CD4-positive, alpha-beta T cell treated with Interleukin-15 for 4 hours (primary cell): Measurements from ENCODE around the gene CCT8L2.
"Not testable (repeated sequence)": the region's sequence is repeated elsewhere in the genome, so short reads cannot be mapped to it uniquely, and the experiment has no call there.

Experiments
- DNase-seq: peaks from one replicate; pipeline ENCODE4 v3.0.0-alpha.2; 2020; ENCODE audit warnings: low spot score

Gene CCT8L2

DNA sequence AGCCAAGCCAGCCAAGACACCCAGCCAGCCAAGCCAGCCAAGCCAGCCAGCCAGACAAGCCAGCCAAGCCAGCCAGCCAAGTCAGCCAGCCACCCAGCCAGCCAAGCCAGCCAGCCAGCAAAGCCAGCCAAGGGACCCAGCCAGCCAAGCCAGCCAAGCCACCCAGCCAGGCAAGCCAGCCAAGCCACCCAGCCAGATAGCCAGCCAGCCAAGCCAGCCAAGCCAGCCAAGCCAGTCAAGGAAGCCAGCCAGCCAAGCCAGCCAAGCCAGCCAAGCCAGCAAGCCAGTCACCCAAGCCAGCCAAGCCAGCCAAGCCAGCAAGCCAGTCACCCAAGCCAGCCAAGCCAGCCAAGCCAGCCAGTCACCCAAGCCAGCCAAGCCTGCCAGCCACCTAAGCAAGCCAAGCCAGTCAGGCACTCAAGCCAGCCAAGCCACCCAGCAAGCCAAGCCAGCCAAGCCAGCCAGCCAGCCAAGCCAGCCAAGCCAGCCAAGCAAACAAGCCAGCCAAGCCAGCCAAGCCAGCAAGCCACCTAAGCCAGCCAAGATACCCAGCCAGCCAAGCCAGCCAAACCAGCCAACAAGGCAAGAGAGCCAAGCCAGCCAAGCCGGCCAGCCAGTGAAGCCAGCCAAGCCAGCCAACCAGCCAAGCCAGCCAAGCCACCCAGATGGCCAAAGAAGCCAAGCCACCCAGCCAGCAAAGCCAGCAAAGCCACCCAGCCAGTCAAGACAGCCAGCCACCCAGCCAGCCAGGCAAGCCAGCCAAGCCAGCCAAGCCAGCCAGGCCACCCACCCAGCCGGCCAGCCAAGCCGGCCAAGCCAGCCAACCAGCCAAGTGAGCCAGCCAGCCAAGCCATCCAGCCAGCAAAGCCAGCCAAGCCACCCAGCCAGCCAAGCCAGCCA lies 33.3 kb downstream of the CCT8L2 start:
- no peak for DNase-seq

DNA sequence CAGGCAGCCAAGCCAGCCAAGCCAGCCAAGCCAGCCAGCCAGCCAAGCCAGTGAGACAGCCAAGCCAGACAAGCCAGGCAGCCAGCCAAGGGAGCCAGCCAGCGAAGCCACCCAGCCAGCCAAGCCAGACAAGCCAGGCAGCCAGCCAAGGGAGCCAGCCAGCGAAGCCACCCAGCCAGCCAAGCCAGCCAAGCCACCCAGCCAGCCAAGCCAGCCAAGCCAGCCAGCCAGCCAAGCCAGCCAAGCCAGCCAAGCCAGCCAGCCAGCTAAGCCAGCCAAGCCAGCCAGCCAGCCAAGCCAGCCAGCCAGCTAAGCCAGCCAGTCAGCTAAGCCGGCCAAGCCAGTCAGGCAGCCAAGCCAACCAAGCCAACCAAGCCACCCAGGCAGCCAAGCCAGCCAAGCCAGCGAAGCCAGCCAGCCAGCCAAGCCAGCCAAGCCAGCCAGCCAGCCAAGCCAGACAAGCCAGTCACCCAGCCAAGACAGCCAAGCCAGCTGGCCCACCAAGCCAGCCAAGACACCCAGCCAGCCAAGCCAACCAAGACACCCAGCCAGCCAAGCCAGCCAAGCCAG lies 34.1 kb downstream of the CCT8L2 start:
- not testable (repeated sequence) for DNase-seq

DNA sequence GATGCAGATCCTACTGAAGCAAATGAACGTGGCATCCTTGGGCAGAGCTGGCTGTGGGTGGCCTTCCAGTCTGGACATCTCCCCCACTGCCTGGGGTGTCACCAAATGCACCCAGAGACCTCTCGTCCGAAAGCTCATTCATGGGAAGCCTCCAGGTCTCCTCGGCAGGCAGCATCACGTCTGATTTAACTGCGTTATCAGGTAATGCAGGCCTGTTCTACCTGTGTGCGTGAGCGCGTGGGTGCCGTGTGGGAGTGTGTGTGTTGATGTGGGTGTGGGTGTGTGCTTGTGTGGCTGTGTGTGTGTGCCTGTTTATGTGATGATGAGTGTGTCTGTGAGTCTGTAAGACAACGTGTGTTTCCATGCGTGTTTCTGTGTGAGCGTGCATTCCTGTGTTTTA lies 35.1 kb downstream of the CCT8L2 start:
- not testable (repeated sequence) for DNase-seq

DNA sequence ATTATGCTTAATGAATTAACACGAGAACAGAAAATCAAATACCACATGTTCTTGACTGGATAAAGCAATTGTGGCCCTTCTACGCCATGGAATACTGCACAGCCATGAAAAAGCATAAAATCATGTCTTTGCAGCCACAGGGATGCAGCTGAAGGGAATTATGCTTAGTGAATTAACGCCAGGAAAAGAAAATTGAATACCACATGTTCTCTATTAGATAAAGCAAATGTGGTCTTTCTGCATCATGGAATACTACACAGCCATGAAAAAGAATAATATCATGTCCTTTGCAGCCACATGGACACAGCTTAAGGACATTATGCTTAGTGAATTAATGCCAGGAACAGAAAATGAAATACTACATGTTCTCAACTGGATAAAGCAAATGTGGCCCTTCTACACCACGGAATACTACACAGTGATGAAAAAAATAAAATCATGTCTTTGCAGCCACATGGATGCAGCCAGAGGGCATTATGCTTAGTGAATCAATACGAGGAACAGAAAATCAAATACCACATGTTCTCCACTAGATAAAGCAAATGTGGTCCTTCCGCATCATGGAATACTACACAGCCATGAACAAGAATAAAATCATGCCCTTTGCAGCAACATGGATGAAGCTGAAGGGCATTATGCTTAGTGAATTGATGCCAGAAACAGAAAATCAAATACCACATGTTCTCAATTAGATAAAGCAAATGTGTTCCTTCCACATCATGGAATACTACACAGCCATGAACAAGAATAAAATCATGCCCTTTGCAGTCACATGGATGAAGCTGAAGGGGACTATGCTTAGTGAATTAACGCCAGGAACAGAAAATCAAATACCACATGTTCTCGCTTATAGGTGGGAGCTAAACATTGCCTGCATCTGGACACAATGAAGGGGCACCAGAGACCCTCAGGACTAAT lies 37.3 kb downstream of the CCT8L2 start:
- DNase-seq, result not testable (repeated sequence)

DNA sequence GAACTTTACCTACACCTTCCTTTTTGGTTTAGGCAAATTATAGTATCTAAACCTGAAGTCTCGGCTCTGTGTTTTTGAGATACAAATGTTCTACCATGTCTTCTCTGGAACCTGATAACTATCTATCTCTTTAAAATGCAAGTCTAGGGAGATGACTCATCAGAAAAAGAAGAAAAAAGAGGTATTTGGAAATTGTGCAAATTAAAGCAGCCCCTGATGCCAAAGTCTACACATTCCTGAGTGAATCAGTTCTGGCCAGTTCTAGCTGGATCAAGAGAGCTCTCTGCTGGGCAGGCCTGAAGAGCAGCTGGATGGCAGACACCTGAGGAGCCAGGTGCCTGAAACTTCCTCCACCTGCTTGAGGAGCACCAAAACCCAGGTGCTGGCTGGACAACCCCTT lies 49.3 kb downstream of the CCT8L2 start:
- DNase-seq, result not testable (repeated sequence)
